NT2/D1 (cell line): ENCODE data around the gene VPS33B.

ENCODE experiments used
- SUZ12 ChIP-seq: IDR thresholded peaks from 2 replicates; pipeline ENCODE4 v1.6.1; 2011; ENCODE audit not compliant: insufficient read length, insufficient read depth; ENCODE audit errors: extremely low read depth
- YY1 ChIP-seq: IDR thresholded peaks from 2 replicates; pipeline ENCODE4 v1.6.1; 2011; ENCODE audit not compliant: insufficient read length, insufficient read depth
- ZNF274 ChIP-seq: IDR thresholded peaks from 2 replicates; pipeline ENCODE4 v1.6.1; 2011; ENCODE audit warnings: mild to moderate bottlenecking, low read depth, low read length

- TF ChIP-seq ZNF274 (no peak), YY1 (no peak), SUZ12 (no peak)
Observed at GRCh38 chr15:90957791-90958190, 64.6 kb downstream of the VPS33B start.
